H1 (cell line): ENCODE results near the gene MTFR1L. TPM values are rescaled to one million over a fixed set of nuclear protein-coding genes. Genes with fewer than 3 reads are reported as not detected.

Source experiments
- CTCF ChIA-PET: fragments of 300-600 bp; sonication (Branson Sonifier 250); formaldehyde crosslinking; loops from one replicate; lab custom pipeline; 2021; ENCODE audit not compliant: partially characterized antibody; lab: Charles Lee
- POLR2A ChIA-PET: fragments of 300-600 bp; sonication (Branson Sonifier 250); formaldehyde crosslinking; loops from one replicate; lab custom pipeline; 2021; ENCODE audit warnings: inconsistent platforms; ENCODE audit not compliant: partially characterized antibody; lab: Charles Lee
- DNase-seq, 2 experiments: peaks; one replicate each; pipeline versions ENCODE4 v3.0.0 to v3.0.0-alpha.2; 2010 to 2022; ENCODE audit warnings: low spot score in 2 of 2, low read depth in 1 of 2, mixed read lengths in 1 of 2
- FAIRE-seq: peaks from 2 replicates; lab custom pipeline; 2011; peaks lifted over from hg19 to GRCh38; lab: Jason Lieb, UNC
- H2AFZ ChIP-seq: 2 replicates; pipeline ENCODE4 v1.8.1; 2012; ENCODE audit warnings: low read length, inconsistent platforms
- H2AK5ac ChIP-seq: 2 replicates; pipeline ENCODE4 v1.6.1; 2013; ENCODE audit warnings: low read depth, low read length
- H2BK120ac ChIP-seq: replicated peaks from 2 replicates; pipeline ENCODE3; 2013; ENCODE audit warnings: low read depth, low read length, inconsistent platforms
- H2BK12ac ChIP-seq: 2 replicates; pipeline ENCODE4 v1.6.1; 2013; ENCODE audit warnings: low read depth, low read length
- H2BK15ac ChIP-seq: 2 replicates; pipeline ENCODE4 v1.6.1; 2013; ENCODE audit warnings: low read length
- H2BK20ac ChIP-seq: 2 replicates; pipeline ENCODE4 v1.6.1; 2013; ENCODE audit warnings: low read length
- H2BK5ac ChIP-seq: 2 replicates; pipeline ENCODE4 v1.6.1; 2013; ENCODE audit warnings: low read depth, low read length
- H3K14ac ChIP-seq: 2 replicates; pipeline ENCODE4 v1.6.1; 2013; ENCODE audit warnings: inconsistent platforms; ENCODE audit not compliant: insufficient read length
- H3K18ac ChIP-seq: 2 replicates; pipeline ENCODE4 v1.6.1; 2013; ENCODE audit warnings: low read length; ENCODE audit errors: extremely low read depth
- H3K23ac ChIP-seq: 2 replicates; pipeline ENCODE4 v1.6.1; 2013; ENCODE audit warnings: inconsistent platforms; ENCODE audit not compliant: insufficient read length
- H3K23me2 ChIP-seq: 2 replicates; pipeline ENCODE4 v1.6.1; 2013; ENCODE audit warnings: low read depth, low read length
- H3K27ac ChIP-seq: 2 replicates; pipeline ENCODE4 v1.6.1; 2011; ENCODE audit warnings: low read depth, low read length, inconsistent platforms
- H3K27me3 ChIP-seq, 4 experiments: replicated peaks in 1 of 4; 1 replicate in 1 of 4; 2 replicates in 3 of 4; pipeline versions ENCODE4 v1.6.1 to v1.8.1; 2011 to 2013; ENCODE audit warnings: low read length in 3 of 4, mild to moderate bottlenecking in 3 of 4, inconsistent platforms in 2 of 4, mixed read lengths in 2 of 4, moderate library complexity in 1 of 4; ENCODE audit not compliant: control insufficient read depth in 3 of 4, insufficient read depth in 3 of 4; ENCODE audit errors: extremely low read depth in 1 of 4
- H3K36me3 ChIP-seq, 4 experiments: 2 replicates each; pipeline versions ENCODE4 v1.6.1 to v1.8.1; 2011 to 2013; ENCODE audit warnings: mild to moderate bottlenecking in 4 of 4, low read length in 3 of 4, moderate library complexity in 2 of 4, control low read depth in 1 of 4, inconsistent platforms in 1 of 4; ENCODE audit not compliant: insufficient read depth in 4 of 4, control insufficient read depth in 2 of 4
- H3K4ac ChIP-seq: replicated peaks from 2 replicates; pipeline ENCODE3; 2013; ENCODE audit warnings: low read length, low read depth, mixed read lengths, inconsistent platforms; ENCODE audit not compliant: insufficient read length
- H3K4me1 ChIP-seq, 4 experiments: replicated peaks in 1 of 4; 1 replicate in 1 of 4; 2 replicates in 3 of 4; pipeline versions ENCODE4 v1.6.1 to v1.8.1; 2011 to 2013; ENCODE audit warnings: low read length in 3 of 4, inconsistent platforms in 2 of 4, mixed read lengths in 1 of 4; ENCODE audit not compliant: insufficient read depth in 4 of 4, control insufficient read depth in 3 of 4
- H3K4me2 ChIP-seq, 2 experiments: 2 replicates each; pipeline versions ENCODE4 v1.6.1 to v1.8.1; 2011 to 2013; ENCODE audit warnings: low read depth in 2 of 2, low read length in 2 of 2, control low read depth in 1 of 2, inconsistent platforms in 1 of 2, mild to moderate bottlenecking in 1 of 2; ENCODE audit not compliant: insufficient read depth in 1 of 2
- H3K4me3 ChIP-seq, 4 experiments: fragments of 200-600, 300-600 bp in 1 of 4; sonication (generic), shearing (Covaris generic), sonication (Bioruptor Twin) in 1 of 4; 2 replicates each; pipeline versions ENCODE4 v1.5.1 to v1.8.1; 2011 to 2016; ENCODE audit warnings: low read length in 4 of 4, low read depth in 3 of 4, control low read depth in 2 of 4, inconsistent platforms in 2 of 4, mild to moderate bottlenecking in 2 of 4, mixed read lengths in 1 of 4, moderate library complexity in 1 of 4; ENCODE audit not compliant: insufficient read depth in 2 of 4; ENCODE audit errors: extremely low read depth in 1 of 4
- H3K56ac ChIP-seq: replicated peaks from 2 replicates; pipeline ENCODE3; 2013; ENCODE audit warnings: low read depth, mild to moderate bottlenecking, mixed read lengths, low read length, inconsistent platforms; ENCODE audit not compliant: insufficient read length
- H3K79me1 ChIP-seq: 2 replicates; pipeline ENCODE4 v1.6.1; 2013; ENCODE audit warnings: low read depth, low read length, control low read depth
- H3K79me2 ChIP-seq, 2 experiments: 2 replicates each; pipeline versions ENCODE4 v1.6.1 to v1.8.1; 2012 to 2013; ENCODE audit warnings: low read length in 2 of 2, mild to moderate bottlenecking in 2 of 2, inconsistent platforms in 1 of 2; ENCODE audit not compliant: insufficient read depth in 2 of 2, control insufficient read depth in 1 of 2
- H3K9ac ChIP-seq, 4 experiments: replicated peaks in 1 of 4; 1 replicate in 1 of 4; 2 replicates in 3 of 4; pipeline versions ENCODE4 v1.6.1 to v1.8.1; 2011 to 2013; ENCODE audit warnings: low read depth in 3 of 4, low read length in 3 of 4, control low read depth in 2 of 4, mild to moderate bottlenecking in 2 of 4, moderate library complexity in 2 of 4, inconsistent platforms in 1 of 4; ENCODE audit errors: extremely low read depth in 1 of 4
- H3K9me3 ChIP-seq, 2 experiments: 2 replicates each; pipeline versions ENCODE4 v1.6.1 to v1.8.1; 2012 to 2013; ENCODE audit warnings: mild to moderate bottlenecking in 2 of 2, moderate library complexity in 2 of 2, control low read depth in 1 of 2, inconsistent platforms in 1 of 2, low read depth in 1 of 2, low read length in 1 of 2, mixed read lengths in 1 of 2; ENCODE audit not compliant: insufficient read depth in 2 of 2
- H4K20me1 ChIP-seq, 2 experiments: replicated peaks in 1 of 2; 2 replicates each; pipeline versions ENCODE3 to v1.8.1; 2011 to 2013; ENCODE audit warnings: inconsistent platforms in 2 of 2, low read length in 2 of 2, mild to moderate bottlenecking in 1 of 2; ENCODE audit not compliant: insufficient read depth in 2 of 2, control insufficient read depth in 1 of 2
- H4K5ac ChIP-seq: 2 replicates; pipeline ENCODE4 v1.6.1; 2013; ENCODE audit warnings: low read length, low read depth, mixed read lengths, inconsistent platforms; ENCODE audit not compliant: insufficient read length
- H4K8ac ChIP-seq: 2 replicates; pipeline ENCODE4 v1.8.0; 2013; ENCODE audit warnings: mild to moderate bottlenecking, moderate library complexity, low read length, inconsistent platforms; ENCODE audit not compliant: insufficient read depth; ENCODE audit errors: extremely low read depth
- H4K91ac ChIP-seq: replicated peaks from 2 replicates; pipeline ENCODE3; 2013; ENCODE audit warnings: low read length, mixed read lengths, inconsistent platforms; ENCODE audit not compliant: insufficient read length
- CEBPB ChIP-seq: IDR thresholded peaks from 2 replicates; pipeline ENCODE4 v1.6.1; 2012; ENCODE audit warnings: low read depth, low read length
- POU5F1 ChIP-seq: IDR thresholded peaks from 2 replicates; pipeline ENCODE4 v1.6.1; 2011; ENCODE audit warnings: low read depth, mild to moderate bottlenecking, low read length, moderate library complexity
- SIN3A ChIP-seq, 2 experiments: IDR thresholded peaks in 1 of 2; conservative IDR thresholded peaks in 1 of 2; 2 replicates each; pipeline ENCODE4 v1.6.1; 2011 to 2012; ENCODE audit warnings: low read length in 2 of 2, improper control_type of control experiment in 1 of 2, low read depth in 1 of 2, mild to moderate bottlenecking in 1 of 2
- WGBS, 2 experiments: shearing (Covaris generic) in 1 of 2; methylation state at CpG; one replicate each; pipeline versions ENCODE4 v1.1.6 to v1.1.7; 2013 to 2015; ENCODE audit warnings: low lambda C conversion rate in 2 of 2, mixed read lengths in 2 of 2, inconsistent platforms in 1 of 2, low coverage in 1 of 2, missing lambda C conversion rate in 1 of 2; ENCODE audit not compliant: insufficient replicate concordance in 2 of 2, insufficient coverage in 1 of 2, insufficient read length in 1 of 2; ENCODE audit errors: extremely low coverage in 1 of 2, missing lambda C conversion rate in 1 of 2; 5-methylcytosine and 5-hydroxymethylcytosine counted together
- polyA plus RNA-seq, 7 experiments: library from polyadenylated mRNA; depleted of rRNA in 3 of 7; stranded (reverse) in 5 of 7; unstranded in 2 of 7; fragments of >200 nt in 5 of 7; fragments of 200-250 nt in 2 of 7; gene quantifications; 1 replicate in 5 of 7; 2 replicates in 1 of 7; 4 replicates in 1 of 7; pipeline versions ENCODE4 v1.2.1 to v1.2.3, GENCODE V29; 2011 to 2013; ENCODE audit warnings: missing spikeins in 2 of 7, mixed read lengths in 2 of 7
- total RNA-seq: library from RNA; stranded (reverse); fragmentation: NEBNext Ultra II Directional; extraction: Animal tissue kit (Norgen Biotek cat#: 25700); gene quantifications from 2 replicates; pipeline ENCODE4 v1.2.1, GENCODE V29; 2021

Gene MTFR1L
- total and polyA plus RNA-seq, 2 of the 8 experiments (the other 6 are each of a cell fraction or from before 2014, with no cell fraction given): 20.8 to 23.1 TPM

DNA sequence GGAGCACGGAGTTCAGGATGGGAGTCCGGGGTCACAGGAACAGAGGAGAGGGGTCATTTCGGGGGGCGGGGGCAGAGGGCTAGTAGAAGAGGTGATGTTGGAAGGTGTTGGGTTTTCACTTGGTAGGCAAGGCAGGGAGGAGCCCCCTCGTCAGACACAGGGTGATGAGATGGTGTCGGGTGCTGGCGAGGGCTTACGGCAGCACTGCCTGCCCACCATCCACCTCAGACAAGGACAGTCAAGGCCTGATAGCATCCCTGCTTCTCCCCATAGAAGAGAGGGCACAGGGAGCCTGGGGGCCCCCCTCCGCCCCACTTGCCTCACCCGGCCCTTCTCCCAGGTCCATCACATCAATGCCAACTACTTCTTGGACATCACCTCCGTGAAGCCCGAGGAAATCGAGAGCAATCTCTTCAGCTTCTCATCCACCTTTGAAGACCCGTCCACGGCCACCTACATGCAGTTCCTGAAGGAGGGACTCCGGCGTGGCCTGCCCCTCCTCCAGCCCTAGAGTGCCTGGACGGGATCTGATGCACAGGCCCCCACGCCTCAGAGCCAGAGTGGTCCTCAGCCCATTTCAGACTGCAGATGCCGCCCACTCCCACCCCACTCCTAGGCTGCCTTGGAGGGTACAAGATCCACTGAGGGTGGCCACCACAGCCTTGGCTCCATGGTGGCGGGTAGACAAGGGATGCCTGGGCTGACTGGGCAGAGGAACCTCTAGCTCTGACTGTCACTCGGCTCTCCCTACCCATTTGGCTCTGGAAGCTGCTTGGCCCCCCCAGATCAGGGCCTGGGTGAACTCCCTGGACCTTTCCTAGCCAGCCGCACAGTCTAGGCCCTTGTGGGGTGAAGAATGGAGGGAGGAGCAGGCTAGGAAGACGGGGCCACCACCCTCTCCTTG lies 4.3 kb upstream of the MTFR1L start:
- Histone ChIP-seq H3K27me3 (no peaks in the 10 kb centered on the region), H2BK15ac (no peak overlapping the region), H2BK5ac (no peak overlapping the region), H4K8ac (peak overlapping the region; percentile 15; the same call in 1 of the 2 replicates), H2BK12ac (no peak overlapping the region), H2AK5ac (no peak overlapping the region), H3K56ac (no peak overlapping the region), H2AFZ (no peak overlapping the region), H4K91ac (no peak overlapping the region), H3K4me2 (no peak overlapping the region), H3K27ac (no peak overlapping the region), H3K36me3 (peaks cover 0 to 7% (median 2%) of the 10 kb centered on the region in 4 experiments; a peak in 3 of 8 replicates), H3K4me3 (no peak overlapping the region), H3K79me2 (no peaks in the 10 kb centered on the region), H4K5ac (no peak overlapping the region)
- no peak for FAIRE-seq
- CTCF ChIA-PET: interaction anchor here (0.6 to 3.8 kb wide), 5 partner anchors 7 to 198 kb away, joined by 3 to 20 read pairs (median 3); no protein-coding TSS in a partner anchor
- DNase-seq: no peak
- WGBS, 2 experiments: 94% methylated on average over 23 of the region's 24 CpGs; no CpG with 5 or more reads in 1 of the 2 experiments
- POLR2A ChIA-PET: interaction anchor here (0.7 to 1.1 kb wide), 2 partner anchors 171 to 232 kb away, joined by 3 to 7 read pairs; no protein-coding TSS in a partner anchor
- no peak for TF ChIP-seq SIN3A (conservative IDR thresholded peaks at IDR 0.05 in 1 of 2, IDR thresholded peaks at IDR 0.05 in 1 of 2; ENCODE audit: low read depth in 1 of 2, low read length in 2 of 2)
- TF ChIP-seq POU5F1: no peak
- TF ChIP-seq CEBPB: no peak
- TF ChIP-seq, all 59 proteins: peak for 0
- Histone ChIP-seq H3K9me3 (no peaks in the 10 kb centered on the region), H3K23ac (no peak overlapping the region), H3K4me1 (peaks cover 9 to 16% (median 10%) of the 10 kb centered on the region in 4 experiments), H4K20me1 (peaks cover 2 to 8% of the 10 kb centered on the region in 2 experiments), H3K4ac (no peak overlapping the region), H2BK20ac (no peak overlapping the region), H3K9ac (no peak overlapping the region), H3K18ac (no peak overlapping the region), H3K14ac (no peak overlapping the region), H3K23me2 (peaks cover 6% of the 10 kb centered on the region), H2BK120ac (no peak overlapping the region), H3K79me1 (0 out of 2 replicates have a peak, but pooled peaks cover 2% of the 10 kb centered on the region)
